OCI-LY1 (cell line): Measurements from ENCODE around the gene AFTPH.

Experiments used
- H2AFZ ChIP-seq: fragments of 200-600 bp; sonication (generic), shearing (Covaris generic); 2 replicates; pipeline ENCODE4 v1.6.0; 2014; ENCODE audit warnings: antibody characterized with exemption, mild to moderate bottlenecking, low read length
- H3F3A ChIP-seq: fragments of 200-600 bp; sonication (generic), shearing (Covaris generic); 2 replicates; pipeline ENCODE4 v1.6.0; 2014; ENCODE audit warnings: mild to moderate bottlenecking, antibody characterized with exemption, low read length, moderate library complexity; ENCODE audit not compliant: insufficient read depth
- H3K27ac ChIP-seq: fragments of 200-600 bp; sonication (generic); 2 replicates; pipeline ENCODE4 v1.5.1; 2014; ENCODE audit warnings: low read length, mixed run types, mild to moderate bottlenecking, low read depth; ENCODE audit not compliant: poor library complexity, severe bottlenecking
- H3K27me3 ChIP-seq: fragments of 200-600 bp; sonication (generic); 2 replicates; pipeline ENCODE4 v1.6.0; 2014; ENCODE audit warnings: antibody characterized with exemption, mild to moderate bottlenecking, low read length, moderate library complexity; ENCODE audit not compliant: insufficient read depth
- H3K36me3 ChIP-seq: fragments of 200-600 bp; sonication (generic); 2 replicates; pipeline ENCODE4 v1.6.1; 2014; ENCODE audit warnings: mild to moderate bottlenecking, antibody characterized with exemption, low read length, moderate library complexity, mixed read lengths; ENCODE audit not compliant: insufficient read depth
- H3K4me1 ChIP-seq: fragments of 200-600 bp; sonication (generic); 2 replicates; pipeline ENCODE4 v1.5.1; 2014; ENCODE audit warnings: mild to moderate bottlenecking, low read length, moderate library complexity; ENCODE audit not compliant: insufficient read depth, severe bottlenecking
- H3K4me2 ChIP-seq: fragments of 200-600 bp; sonication (generic), shearing (Covaris generic); 2 replicates; pipeline ENCODE4 v1.6.1; 2014; ENCODE audit warnings: low read length
- H3K4me3 ChIP-seq: fragments of 200-600 bp; sonication (generic); 2 replicates; pipeline ENCODE4 v1.5.1; 2014; ENCODE audit warnings: low read length, low read depth, mild to moderate bottlenecking, mixed read lengths; ENCODE audit not compliant: poor library complexity, severe bottlenecking
- H3K79me2 ChIP-seq: fragments of 200-600 bp; shearing (Covaris generic); 2 replicates; pipeline ENCODE4 v1.6.1; 2016; ENCODE audit warnings: mixed run types, low read length, mixed read lengths; ENCODE audit not compliant: insufficient read depth
- H3K9ac ChIP-seq: fragments of 200-600 bp; sonication (generic), shearing (Covaris generic); 2 replicates; pipeline ENCODE4 v1.6.1; 2014; ENCODE audit warnings: mild to moderate bottlenecking, low read length, mixed read lengths
- H3K9me2 ChIP-seq: fragments of 200-600 bp; sonication (generic), shearing (Covaris generic); 2 replicates; pipeline ENCODE4 v1.6.1; 2014; ENCODE audit warnings: low read depth, mild to moderate bottlenecking, low read length, mixed read lengths
- H3K9me3 ChIP-seq: fragments of 200-600 bp; shearing (Covaris generic); 2 replicates; pipeline ENCODE4 v1.6.1; 2014; ENCODE audit warnings: low read length, mixed read lengths
- H4K20me1 ChIP-seq: fragments of 200-600 bp; sonication (generic), shearing (Covaris generic); 2 replicates; pipeline ENCODE4 v1.6.0; 2016; ENCODE audit warnings: mild to moderate bottlenecking, low read length; ENCODE audit not compliant: insufficient read depth
- EZH2 ChIP-seq: fragments of 200-600 bp; sonication (generic), shearing (Covaris generic); IDR thresholded peaks from 2 replicates; pipeline ENCODE4 v1.8.0; 2017; ENCODE audit warnings: borderline replicate concordance, mixed run types, mild to moderate bottlenecking, antibody characterized with exemption, low read length, moderate library complexity, mixed read lengths
- TF ChIP-seq, protein P1 (sequence below): fragments of 200-600 bp; sonication (generic), shearing (Covaris generic); IDR thresholded peaks from 2 replicates; pipeline ENCODE4 v1.5.1; 2017; ENCODE audit warnings: mild to moderate bottlenecking, antibody characterized with exemption, low read length, moderate library complexity, mixed read lengths

Gene AFTPH

DNA sequence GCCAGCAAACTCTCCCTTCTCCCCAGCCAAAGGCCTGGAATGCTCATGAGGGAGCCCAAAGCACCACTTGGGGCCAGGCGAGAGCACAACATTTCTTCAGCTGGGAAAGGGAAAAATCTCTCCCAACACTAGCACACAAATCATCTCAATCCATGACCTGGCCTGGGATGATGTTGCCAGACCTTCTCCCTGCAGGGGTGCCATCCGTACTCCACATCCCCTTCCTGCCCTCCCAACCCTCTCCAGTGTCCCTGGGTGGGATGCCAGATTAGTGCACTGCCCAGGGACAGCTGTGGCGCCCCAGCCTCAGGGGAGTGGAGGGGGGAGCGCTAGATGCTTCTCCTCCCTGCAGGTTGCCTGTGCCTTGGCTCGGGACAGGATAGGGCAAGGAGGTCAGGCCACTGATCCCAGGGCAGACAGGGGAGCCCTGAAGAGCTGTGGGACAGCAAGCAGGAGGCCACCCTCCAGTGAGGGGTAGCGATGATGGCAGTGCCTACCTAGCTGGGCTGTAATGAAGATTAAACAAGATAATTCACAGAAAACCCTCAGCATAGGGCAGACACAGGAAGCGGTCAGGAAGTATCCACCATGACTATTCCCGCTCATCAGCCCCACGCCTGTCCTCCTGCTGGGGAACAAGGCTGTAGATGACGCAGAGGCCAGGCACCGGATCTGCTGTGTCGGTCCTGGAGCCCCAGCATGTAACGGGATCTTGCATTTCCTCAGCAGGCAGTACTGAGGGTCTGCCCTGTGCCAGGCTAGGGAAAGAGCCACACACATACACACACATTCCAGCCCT, 98.5 kb downstream of the AFTPH start:
- Histone ChIP-seq H3K9me3 (no peaks in the 10 kb centered on the region), H3K4me1 (peaks cover 15% of the 10 kb centered on the region), H3F3A (no peaks in the 10 kb centered on the region), H3K27me3 (no peaks in the 10 kb centered on the region), H3K79me2 (no peaks in the 10 kb centered on the region), H3K9me2 (no peaks in the 10 kb centered on the region), H3K27ac (no peak overlapping the region), H3K4me2 (no peak overlapping the region), H3K4me3 (no peak overlapping the region), H3K36me3 (no peaks in the 10 kb centered on the region), H2AFZ (no peak overlapping the region), H3K9ac (no peak overlapping the region), H4K20me1 (no peaks in the 10 kb centered on the region)
- TF ChIP-seq, protein P1, sequence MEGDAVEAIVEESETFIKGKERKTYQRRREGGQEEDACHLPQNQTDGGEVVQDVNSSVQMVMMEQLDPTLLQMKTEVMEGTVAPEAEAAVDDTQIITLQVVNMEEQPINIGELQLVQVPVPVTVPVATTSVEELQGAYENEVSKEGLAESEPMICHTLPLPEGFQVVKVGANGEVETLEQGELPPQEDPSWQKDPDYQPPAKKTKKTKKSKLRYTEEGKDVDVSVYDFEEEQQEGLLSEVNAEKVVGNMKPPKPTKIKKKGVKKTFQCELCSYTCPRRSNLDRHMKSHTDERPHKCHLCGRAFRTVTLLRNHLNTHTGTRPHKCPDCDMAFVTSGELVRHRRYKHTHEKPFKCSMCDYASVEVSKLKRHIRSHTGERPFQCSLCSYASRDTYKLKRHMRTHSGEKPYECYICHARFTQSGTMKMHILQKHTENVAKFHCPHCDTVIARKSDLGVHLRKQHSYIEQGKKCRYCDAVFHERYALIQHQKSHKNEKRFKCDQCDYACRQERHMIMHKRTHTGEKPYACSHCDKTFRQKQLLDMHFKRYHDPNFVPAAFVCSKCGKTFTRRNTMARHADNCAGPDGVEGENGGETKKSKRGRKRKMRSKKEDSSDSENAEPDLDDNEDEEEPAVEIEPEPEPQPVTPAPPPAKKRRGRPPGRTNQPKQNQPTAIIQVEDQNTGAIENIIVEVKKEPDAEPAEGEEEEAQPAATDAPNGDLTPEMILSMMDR: no peak
- TF ChIP-seq EZH2: no peak

DNA sequence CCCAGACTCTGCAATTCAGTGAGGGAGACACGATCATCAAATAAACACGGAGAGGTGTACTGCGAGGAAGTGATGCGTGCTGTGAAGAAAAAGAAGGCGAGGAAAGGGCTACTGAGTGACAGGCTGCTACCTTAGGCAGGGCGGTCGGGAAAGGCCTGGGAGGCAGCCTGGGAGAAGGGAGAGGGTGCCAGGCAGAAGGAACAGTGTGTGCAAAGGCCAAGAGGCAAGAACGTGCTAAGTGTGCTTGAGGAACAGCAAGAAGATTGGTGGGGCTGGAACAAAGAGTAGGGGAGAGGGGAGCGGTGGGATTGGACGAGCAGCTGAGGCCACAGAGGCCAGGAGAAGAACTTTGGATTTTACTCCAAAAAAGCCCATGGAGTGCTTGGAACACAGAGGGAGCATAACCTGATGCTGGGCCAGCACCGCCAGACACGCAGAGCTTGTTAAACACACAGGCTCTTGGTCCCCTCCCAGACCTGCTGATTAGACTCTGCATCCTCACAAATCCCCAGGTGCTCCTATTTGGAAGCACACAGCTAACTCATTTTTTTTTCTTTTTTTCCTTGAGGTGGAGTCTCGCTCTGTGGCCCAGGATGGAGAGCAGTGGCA, 99.2 kb downstream of the AFTPH start:
- Histone ChIP-seq H2AFZ (no peak overlapping the region), H3K9me3 (no peaks in the 10 kb centered on the region), H4K20me1 (no peaks in the 10 kb centered on the region), H3K9me2 (no peaks in the 10 kb centered on the region), H3K4me3 (no peak overlapping the region), H3K27ac (no peak overlapping the region), H3F3A (no peaks in the 10 kb centered on the region), H3K36me3 (no peaks in the 10 kb centered on the region), H3K4me2 (no peak overlapping the region), H3K27me3 (no peaks in the 10 kb centered on the region), H3K79me2 (no peaks in the 10 kb centered on the region), H3K4me1 (peaks cover 15% of the 10 kb centered on the region), H3K9ac (no peak overlapping the region)
- no peak for TF ChIP-seq EZH2
- TF ChIP-seq, protein P1: no peak

DNA sequence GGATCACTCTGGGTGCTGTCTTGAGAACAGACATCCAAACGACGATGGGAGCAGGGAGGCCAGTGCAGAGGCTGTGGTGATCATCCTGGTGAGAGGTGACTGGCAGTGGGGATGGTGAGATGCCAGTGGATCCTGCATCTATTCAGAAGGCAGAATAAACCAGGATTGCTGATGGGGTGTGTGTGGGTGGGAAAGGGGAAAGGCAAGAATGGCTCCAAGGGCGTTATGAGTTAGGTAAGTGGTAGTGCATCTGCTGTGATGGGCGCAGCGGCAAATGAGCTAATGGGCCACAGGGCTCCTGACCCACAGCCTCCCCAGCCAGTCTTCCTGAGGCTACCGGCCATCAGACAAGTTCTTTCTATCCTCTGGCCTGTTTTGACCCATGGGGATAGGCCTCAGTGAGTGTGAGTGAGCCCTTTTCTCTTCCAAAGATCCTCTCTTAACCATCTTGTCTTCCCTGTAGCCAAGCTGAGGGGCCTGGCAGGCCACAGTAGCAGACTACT, 100.0 kb downstream of the AFTPH start:
- H3F3A ChIP-seq: peaks cover 3% of the 10 kb centered on the region; the same call in 1 of the 2 replicates
- TF ChIP-seq EZH2: no peak
- TF ChIP-seq, protein P1: no peak
- H3K36me3 ChIP-seq: no peaks in the 10 kb centered on the region
- H3K9ac ChIP-seq: no peak overlapping the region
- H3K79me2 ChIP-seq: no peaks in the 10 kb centered on the region
- H3K4me1 ChIP-seq: peaks cover 15% of the 10 kb centered on the region
- no peak overlapping the region for H2AFZ ChIP-seq
- no peaks in the 10 kb centered on the region for H3K9me3 ChIP-seq
- H3K27ac ChIP-seq: no peak overlapping the region
- no peak overlapping the region for H3K4me2 ChIP-seq
- H3K4me3 ChIP-seq: no peak overlapping the region
- no peaks in the 10 kb centered on the region for H4K20me1 ChIP-seq
- H3K27me3 ChIP-seq: no peaks in the 10 kb centered on the region
- H3K9me2 ChIP-seq: no peaks in the 10 kb centered on the region
